ENCODE data around the gene ZNF639.

Gene ZNF639

GRCh38 chr3:179318876-179319275 lies 4.0 kb upstream of the ZNF639 start:
- no peak for DNase-seq

- DNase-seq, result no peak
These were observed 1.1 kb upstream of the ZNF639 start for GRCh38 chr3:179321668-179322285.

- DNase-seq, result peak; percentile 60
These were observed 623 bp downstream of the ZNF639 start for GRCh38 chr3:179323197-179324110.

GRCh38 chr3:179324270-179324754 lies 1.5 kb downstream of the ZNF639 start:
- no peak for DNase-seq

- no peak for DNase-seq
These were observed 7.6 kb downstream of the ZNF639 start for GRCh38 chr3:179330438-179330837.

- DNase-seq, result no peak
These were observed 9.4 kb downstream of the ZNF639 start for GRCh38 chr3:179332240-179332639.

- no peak for DNase-seq
These were observed 10.3 kb downstream of the ZNF639 start for GRCh38 chr3:179333084-179333483.

GRCh38 chr3:179336345-179336929 lies 13.6 kb downstream of the ZNF639 start:
- no peak for DNase-seq

- DNase-seq, result peak; percentile 87
These were observed 24.7 kb downstream of the ZNF639 start, which contains the start of gene MFN1 for GRCh38 chr3:179347345-179348194. Gene MFN1 (plus strand): TSS chr3:179347709. CDS start chr3:179348852, 1,143 bp downstream.

GRCh38 chr3:179348325-179349013 lies 25.6 kb downstream of the ZNF639 start:
- DNase-seq, result no peak

- DNase-seq, result no peak
These were observed 33.2 kb downstream of the ZNF639 start for GRCh38 chr3:179355996-179356395.

- DNase-seq, result no peak
These were observed 40.5 kb downstream of the ZNF639 start for GRCh38 chr3:179363332-179363731.

- DNase-seq, result no peak
These were observed 46.8 kb downstream of the ZNF639 start for GRCh38 chr3:179369621-179370020.

GRCh38 chr3:179373938-179374337 lies 51.1 kb downstream of the ZNF639 start:
- DNase-seq, result no peak

GRCh38 chr3:179375091-179375999 lies 52.5 kb downstream of the ZNF639 start:
- DNase-seq, result no peak

- no peak for DNase-seq
These were observed 53.6 kb downstream of the ZNF639 start for GRCh38 chr3:179376474-179376873.

All from stimulated activated CD4-positive, alpha-beta T cell treated with anti-CD3 and anti-CD28 coated beads, Interleukin-4, amount 100 ng/mL, for 1 hour (primary cell).